Tongue (tissue), 2 donors: ENCODE results near the gene C19orf33. TPM values are rescaled to one million over a fixed set of nuclear protein-coding genes. Genes with fewer than 3 reads are reported as not detected.

Experiments used
- DNase-seq: peaks from one replicate; pipeline ENCODE4 v3.0.0-alpha.2; 2015
- total RNA-seq: library from RNA; depleted of rRNA; stranded (reverse); fragments of >200 nt; gene quantifications from one replicate; pipeline ENCODE4 v1.2.3, GENCODE V29; 2014

C19orf33 gene
- total RNA-seq, 1 donor from 2014 or later: 16.6 TPM

DNA sequence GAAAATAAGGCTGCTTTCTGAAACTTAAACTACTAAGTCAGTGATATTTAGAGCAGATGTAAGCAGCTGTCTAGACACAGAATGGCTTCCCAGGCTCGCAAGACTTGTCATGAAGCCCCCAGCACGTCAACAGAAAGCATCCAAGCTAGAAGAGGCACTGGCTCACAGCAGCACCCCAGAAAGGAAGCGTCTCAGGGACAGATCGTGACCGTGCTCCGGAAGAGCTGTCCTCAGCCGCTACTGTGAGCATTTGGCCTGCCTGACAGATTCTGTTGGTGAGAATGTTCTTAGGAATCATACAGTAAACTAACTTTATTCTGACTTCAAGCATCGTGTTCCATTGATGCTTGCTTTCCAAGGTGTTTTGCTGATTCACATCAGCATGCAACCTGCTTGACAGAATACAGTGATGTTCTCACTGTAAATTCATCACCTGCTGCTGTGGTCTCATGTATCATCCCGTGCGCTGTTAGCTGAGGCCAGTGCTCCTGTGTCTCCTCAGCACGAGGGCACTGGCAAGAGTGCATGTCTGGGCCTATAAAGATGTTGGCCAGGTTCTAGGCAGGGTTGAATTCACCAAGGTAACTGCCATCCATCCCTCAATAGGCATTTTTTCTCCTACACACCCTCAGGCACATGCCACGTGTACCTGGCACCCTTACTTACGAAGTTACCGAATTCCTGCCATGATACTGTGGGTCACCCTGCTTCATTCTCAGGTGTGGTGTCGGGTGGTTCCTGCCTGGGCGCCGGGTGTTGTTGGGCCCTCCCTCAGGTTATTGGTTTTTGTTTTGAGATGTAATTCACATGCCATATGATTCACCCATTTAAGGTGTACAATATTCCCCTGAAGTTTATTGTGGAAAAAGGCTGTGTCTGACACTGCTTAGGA is 23.8 kb upstream of the C19orf33 start:
- DNase-seq: no peak

DNA sequence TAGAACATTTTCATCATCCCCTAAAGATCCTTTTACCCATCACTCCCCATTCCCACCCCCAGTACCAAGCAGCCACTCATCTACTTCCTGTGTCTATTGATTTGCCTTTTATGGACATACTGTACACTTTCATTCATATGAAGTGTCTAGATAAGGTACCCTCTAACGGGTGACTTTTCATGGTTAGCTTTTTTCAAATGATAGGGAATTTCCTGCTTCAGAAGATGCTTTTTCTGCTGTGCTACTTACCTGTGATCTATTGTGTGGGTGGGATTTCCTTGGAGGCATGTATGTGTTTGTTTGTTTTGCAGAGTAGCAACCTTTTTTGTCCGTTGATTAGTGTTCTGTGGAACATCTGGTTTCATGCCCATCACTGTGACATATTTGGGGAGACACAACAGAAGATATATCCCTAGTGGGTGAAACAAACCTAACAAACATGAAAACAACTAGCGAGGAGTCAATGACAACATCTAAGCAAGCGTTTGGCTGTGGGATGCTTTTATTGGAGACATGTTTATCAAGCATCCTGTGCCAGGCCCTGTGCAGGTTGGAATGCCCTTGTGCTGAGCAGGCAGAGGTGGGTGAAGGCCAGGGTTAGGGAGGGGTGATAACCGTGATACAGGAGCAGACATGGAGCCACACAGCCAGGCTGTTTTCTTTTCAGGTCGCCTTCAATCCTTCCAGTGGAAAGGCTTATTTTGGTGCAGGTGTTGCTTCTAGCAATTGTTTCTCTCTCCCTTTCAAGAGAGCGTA is 22.1 kb upstream of the C19orf33 start:
- DNase-seq: no peak

DNA sequence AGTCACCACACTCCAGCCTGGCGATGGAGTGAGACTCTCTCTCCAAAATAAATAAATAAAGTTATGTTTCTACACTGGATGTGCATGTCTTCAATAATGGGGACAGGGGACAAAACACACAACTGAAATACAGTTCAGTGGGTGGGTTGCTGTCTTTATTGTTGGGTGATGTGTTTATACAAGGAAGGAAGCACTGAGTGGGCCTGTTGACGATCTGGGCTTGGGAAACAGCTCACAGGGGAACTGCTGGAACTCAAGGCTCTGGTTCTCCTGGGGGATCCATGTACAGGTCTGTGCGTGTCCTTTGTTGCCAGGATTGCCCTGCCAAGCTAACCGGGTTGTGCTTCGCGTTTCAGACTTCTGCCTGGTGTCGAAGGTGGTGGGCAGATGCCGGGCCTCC is 20.8 kb upstream of the C19orf33 start:
- DNase-seq: no peak

DNA sequence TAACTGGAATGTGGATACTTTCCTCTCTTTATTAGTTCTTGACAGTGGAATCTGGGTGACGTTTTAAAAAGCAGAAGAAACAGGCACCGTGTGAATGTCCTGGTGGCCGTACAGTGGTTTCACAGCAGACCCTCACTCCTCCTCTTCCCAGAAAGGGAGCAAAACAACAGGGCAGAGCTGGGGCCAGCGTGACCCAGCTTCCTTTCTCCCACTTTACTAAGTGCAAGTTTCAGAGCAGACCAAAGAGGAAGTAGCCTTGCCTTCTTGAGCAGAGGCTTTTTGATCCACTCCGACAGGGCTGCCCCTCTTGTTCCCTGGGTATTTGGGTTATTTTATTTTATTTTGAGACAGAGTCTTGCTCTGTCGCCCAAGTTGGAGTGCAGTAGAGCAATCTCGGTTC is 19.6 kb upstream of the C19orf33 start:
- no peak for DNase-seq

DNA sequence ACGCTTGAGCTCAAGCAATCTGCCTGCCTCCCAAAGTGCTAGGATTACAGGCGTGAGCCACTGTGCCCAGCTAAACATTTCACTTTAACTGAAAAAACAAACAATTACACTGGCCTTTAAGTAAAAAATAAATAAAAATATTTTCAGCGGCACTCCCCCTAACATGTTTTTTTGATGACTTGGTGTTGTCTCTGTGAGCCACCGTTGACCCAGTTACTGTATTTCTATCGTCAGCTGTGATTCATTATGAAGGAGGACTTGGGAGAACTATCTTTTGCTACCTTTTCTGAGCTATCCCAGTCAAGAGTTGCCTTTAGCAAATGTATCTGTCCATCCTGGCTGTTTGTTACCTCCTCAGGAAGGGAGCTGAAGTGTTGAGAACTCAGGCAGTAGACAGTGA is 18.5 kb upstream of the C19orf33 start:
- no peak for DNase-seq

DNA sequence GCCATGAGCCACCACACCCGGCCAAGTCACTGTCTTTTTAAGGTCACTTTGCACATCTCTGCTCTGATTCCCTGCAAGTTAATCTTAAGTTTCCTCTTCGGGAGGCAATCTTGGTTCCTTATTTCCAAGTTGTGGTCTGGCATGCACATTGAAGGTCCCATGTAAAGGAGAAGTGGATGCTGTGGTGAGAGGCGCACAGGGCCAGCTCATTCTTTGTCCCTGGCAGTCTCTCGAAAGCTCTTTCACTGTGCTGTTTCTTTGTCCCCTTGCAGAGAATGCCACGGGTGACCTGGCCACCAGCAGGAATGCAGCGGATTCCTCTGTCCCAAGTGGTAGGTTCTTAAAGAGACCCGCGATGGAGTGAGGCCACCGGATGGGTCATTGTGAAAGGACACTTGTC is 16.4 kb upstream of the C19orf33 start:
- no peak for DNase-seq

DNA sequence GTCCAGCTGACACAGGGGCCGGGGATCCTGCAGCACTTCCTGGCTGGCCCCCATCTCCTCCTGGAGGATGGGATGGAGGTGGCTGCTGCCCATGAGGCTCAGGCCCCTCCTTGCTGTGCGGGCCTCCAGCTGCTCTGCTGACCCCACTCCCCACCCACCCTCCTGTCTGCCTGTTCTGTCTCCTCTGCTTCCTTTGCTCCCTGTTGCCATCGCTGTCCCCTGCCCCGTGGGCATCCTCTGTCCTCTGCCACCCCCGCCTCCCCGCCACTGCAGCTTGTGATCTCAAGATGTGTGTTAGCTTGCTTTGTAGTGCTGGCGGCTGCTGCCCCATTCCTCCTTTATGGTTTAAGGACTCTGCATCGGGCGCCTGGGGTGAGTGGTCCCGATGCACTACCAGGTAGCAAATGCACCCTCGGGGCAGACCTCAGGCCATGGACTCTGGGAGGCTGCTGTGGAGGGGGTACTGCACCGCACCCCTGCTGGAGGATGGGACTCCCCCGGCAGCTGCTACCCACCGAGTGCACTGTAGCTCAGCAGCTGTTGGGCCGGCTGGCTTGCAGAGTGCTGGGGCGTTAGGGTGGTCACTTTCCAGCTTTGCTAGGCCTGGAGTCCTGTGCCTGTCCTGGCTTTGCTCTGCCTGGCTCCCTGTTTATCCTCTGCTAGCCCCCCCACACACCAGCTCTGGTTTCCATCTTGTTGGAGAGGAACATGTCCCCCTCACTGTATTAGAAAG is 15.8 kb upstream of the C19orf33 start:
- peak; percentile 64 for DNase-seq

DNA sequence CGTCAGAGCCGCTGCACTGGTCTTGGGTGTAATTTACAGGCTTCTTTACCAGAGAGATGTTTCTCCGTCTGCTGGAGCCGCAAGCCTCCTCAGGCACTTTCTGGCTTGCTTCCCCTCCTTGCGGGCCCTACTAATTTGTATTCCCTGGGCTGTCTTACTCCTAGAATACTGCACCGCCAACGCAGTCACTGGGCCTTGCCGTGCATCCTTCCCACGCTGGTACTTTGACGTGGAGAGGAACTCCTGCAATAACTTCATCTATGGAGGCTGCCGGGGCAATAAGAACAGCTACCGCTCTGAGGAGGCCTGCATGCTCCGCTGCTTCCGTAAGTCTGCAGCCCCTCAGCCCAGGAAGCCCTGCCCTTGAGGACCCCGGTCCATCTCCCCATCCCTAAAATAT is 14.1 kb upstream of the C19orf33 start:
- no peak for DNase-seq

DNA sequence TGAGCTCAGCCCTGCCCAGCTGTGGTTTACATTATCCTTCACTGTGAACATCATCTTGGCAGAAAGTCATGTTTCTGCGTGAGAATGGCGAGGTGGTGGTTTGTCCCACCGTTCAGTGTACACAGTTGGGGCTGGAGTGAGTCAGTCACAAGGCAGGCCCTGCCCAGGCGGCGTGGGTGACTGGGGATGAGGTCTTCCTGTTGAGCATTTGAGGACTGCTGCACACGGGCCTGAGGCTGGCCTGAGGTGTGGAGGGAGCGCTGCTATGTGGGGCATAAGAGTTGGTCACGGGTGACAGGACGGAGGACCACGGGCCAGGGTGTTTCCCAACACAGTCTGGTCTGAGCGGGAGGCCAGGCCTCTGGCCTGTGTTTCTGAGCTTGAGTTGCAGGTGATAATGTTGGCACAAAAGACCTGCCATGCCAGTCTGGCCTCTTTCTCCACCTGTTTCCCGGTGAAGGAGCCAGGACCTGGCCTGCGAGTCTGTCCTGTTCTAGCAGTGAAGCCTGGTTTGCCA is 13.4 kb upstream of the C19orf33 start:
- peak; percentile 59 for DNase-seq

DNA sequence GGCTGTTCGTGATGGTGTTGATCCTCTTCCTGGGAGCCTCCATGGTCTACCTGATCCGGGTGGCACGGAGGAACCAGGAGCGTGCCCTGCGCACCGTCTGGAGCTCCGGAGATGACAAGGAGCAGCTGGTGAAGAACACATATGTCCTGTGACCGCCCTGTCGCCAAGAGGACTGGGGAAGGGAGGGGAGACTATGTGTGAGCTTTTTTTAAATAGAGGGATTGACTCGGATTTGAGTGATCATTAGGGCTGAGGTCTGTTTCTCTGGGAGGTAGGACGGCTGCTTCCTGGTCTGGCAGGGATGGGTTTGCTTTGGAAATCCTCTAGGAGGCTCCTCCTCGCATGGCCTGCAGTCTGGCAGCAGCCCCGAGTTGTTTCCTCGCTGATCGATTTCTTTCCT is 12.2 kb upstream of the C19orf33 start:
- DNase-seq: no peak

DNA sequence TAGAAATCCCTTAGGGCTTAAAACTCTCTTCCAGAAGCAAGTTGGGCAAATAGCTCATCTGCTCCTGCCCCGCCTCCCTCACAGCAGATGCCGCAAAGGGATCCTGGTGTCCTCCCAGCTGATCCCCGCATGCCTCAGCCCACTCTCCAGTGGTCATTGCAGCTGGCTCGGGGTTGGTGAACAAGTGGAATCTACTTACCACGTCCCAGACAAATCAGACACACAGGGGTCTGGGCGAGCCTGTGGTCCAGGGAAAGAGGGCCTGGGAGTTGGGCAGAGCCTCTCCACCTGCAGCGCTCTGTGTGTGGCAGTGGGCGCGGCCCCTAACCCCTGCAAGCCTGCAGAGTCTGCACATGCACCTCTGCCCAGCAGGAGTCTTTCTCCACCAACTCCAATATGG is 10.8 kb upstream of the C19orf33 start:
- no peak for DNase-seq

DNA sequence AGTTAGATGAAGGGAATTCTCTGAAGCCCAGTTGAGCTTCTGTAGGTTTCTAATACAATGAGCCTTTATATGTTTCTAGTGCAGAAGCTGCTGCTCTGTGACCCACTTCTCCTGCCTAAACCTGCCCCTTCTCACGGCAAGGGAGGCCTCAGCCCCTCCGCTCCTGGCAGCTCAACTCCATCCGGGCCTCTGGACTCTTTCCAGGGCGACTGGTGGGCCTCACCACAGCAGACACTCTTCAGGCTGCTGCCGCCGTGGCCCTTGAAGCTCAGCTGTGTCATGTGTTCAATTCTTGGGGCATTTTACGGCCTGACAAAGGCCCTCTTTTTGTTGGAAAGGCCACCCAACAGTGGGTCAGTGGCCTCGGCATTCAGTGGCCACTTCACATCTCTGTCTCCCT is 10.0 kb upstream of the C19orf33 start:
- no peak for DNase-seq

DNA sequence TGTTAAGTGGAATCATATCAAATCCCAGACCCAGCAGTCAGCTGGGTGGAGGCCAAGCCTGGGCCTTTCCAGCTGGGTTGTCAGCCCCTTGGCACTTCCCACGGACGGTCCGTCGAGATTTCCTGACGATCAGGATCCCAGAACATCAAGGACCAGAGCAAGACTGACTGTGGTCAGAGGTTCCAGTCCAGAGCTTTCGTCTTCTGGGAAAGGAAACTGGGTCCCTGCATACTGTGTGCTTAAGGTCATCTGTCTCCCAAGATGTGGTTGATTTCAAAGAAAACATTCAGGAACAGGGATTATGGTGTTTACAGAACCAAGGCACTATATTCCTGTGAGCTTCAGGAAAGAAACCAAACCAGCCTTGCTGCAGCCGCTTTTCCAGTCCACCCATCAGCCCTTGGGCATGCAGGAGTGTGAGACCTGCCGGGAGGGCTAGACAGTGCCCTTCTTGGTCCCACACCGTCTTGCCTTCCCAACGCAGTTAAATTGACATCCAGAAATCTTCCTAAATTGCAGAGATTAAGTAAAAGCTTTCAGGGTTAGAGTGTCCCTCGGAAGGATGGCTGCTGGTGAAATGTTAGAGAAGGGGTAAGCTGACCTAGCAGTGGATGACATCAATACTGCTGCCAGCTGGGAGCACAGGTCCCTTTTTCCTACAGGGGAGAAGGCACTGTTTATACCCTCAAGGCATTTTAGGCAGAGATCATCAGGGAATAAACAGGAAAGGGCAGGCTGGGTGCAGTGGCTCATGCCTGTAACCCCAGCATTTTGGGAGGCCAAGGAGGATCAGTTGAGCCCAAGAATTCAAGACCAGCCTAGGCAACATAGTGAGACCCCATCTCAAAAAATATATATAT is 5.0 kb upstream of the C19orf33 start:
- DNase-seq: no peak

DNA sequence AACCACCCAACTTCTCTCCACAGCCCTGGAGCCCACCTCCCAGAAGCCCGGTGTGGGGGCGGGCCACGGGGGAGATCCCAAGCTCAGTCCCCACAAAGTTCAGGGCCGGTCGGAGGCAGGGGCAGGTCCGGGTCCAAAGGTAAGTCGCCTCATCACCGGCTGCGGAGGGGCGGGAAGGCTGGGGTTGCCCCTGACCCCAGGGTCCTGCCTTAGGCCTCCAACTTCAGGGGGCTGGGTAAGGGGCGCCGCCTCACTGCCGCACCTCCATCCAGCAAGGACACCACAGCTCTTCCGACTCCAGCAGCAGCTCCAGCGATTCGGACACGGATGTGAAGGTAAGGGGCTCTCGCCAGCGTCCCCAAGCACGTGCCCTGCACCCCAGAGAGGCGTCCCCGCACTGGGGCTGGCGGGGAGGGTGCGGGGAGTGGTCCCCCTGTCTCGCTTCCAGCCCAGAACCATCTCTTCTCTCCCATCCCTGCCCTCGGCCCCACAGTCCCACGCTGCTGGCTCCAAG is 358 bp downstream of the C19orf33 start:
- DNase-seq: no peak

DNA sequence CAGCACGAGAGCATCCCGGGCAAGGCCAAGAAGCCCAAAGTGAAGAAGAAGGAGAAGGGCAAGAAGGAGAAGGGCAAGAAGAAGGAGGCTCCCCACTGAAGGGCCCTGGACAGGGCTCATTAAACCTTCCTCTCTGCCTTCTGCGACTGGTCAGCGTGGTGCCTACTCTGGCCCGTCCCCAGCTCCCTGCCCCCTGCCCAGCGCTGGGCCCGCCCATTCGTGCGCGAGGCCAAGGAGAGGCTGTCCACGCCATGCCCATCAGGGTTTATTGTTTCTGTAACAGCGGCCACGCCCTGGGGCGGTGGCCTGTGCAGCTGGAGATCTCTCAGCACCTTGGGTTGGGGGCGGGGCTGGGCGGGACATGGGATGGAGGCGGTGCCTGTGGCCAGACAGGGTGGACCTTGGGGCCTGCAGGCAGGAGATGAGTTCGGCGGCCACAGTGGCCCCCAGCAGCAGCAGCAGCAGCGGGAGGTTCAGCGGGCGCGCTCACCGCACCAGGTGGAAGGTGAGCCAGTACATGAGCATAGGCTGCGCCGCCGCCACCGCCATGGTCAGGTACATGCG is 897 bp downstream of the C19orf33 start:
- peak; percentile 77 for DNase-seq

DNA sequence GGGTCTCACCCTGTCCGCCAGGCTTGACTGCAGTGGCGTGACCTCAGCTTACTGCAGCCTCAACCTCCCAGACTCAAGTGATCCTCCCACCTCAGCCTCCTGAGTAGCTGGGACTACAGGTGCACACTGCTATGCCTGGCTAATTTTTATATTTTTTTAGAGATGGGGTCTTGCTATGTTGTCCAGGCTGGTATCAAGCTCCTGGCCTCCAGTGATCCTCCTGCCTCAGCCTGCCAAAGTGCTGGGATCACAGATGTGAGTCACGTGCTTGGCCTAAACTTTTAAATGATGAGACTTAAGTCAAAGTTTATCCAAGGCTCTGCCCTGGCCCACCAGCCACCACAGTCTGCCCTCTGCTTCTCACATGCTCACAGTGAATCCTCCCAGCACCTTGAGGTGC is 2.2 kb downstream of the C19orf33 start:
- no peak for DNase-seq

DNA sequence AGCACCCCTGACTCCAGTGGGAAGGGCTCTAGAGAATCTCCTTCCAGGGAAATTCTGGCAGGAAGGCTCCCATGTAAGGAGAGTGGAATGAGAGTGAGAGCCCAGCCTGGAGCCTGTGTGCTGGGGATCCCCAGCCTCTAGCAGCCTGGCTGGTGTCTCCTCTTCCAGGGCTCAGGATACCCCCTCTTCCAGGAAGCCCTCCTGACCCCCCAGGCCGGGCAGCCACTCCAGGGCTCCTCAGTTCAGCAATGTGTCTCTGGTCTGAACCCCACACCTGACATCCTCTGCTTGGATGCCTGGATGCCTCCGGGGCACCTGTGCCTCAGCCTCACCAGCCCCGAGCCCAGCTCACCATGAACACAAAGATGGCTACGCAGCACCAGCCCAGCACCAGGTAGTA is 3.0 kb downstream of the C19orf33 start:
- no peak for DNase-seq

DNA sequence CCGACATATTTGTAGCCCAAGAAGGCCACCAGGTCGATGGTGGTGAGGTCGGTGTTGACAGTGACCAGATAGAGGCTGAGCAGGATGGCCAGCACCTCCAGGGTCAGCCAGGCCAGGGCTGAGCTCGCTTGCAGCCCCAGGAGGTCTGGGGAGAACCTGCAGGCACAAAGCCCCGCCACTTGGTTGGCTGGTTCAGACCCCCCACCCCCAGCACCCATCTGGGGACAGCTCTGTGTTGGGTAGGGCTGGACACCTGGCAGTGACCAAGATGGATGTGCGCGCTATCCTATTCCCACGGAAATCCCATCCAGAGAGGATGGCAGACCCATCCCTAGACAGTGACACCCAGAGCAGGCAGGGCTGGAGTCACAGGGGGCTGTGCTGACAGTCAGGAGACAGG is 3.5 kb downstream of the C19orf33 start:
- no peak for DNase-seq

DNA sequence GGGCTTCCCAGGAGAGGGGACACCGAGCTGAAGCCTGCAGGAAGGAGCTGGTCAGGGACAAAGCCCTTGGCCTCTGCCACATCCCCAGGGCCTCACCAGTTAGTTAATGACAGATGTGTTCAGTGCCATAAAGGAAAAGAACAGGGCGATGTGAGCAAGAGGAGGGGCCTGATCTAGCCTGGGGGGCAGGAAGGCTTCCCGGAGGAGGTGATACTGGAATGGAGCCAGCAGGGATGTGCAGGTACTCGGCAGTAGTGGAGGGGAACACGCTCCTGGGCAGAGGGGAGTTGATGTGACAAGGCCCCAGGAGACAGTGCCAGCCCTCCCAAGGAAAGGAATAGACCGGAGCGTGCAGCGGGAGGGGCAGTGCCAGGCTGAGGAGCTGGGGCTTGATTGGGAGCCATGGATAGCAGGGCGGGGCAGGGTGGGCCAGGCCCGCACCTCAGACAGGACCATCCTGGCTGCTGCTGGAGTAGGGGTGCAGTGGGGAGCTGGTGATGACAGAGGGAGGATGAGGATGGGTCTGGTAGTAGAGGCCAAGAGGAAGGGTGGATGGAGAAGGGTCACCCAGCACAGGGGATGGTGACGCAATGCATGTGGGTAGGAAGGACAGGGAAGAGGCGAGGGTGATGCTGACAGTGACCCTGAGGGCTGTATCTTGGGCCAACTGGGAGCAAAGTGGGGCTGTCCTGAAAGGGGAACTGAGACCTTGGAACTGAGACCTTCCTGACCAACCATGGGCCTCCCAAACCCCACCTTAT is 4.1 kb downstream of the C19orf33 start:
- no peak for DNase-seq

DNA sequence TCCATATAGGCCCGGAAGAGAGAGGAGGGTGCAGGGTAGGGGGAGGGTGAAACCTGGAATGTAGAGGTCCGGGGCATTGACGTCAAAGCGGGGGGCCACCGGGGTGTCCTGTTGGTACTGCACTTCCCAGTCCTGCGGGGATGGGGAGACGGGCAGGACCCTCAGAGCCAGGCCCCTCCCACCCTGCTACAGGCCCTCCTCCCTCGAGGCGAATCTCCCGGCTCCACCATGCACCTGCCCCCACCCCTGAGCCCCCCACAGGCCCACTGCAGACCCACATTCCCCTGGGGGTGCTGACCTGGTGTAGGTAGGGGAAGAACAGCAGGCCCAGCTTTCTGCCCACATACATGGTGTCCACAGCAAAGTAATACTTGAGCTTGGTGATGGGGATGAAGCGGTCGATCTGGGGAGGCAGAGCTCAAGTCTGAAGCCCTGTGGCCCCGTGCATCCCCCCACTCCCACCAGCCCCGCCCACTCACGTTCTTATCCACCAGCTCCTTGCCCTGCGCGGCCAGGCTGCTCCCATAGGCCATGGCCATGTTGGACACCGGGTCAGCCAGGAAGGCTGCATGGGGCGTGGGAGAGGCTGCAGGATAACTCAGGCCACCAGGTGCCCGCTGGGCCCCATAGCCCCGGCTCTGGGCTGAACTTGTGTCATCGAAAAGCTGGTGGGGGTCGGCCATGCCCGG is 5.0 kb downstream of the C19orf33 start:
- no peak for DNase-seq
